SU-DHL-6 (cell line): ENCODE measurements around the gene ZNRF1.

Experiments used
- H2AFZ ChIP-seq: fragments of 200-600 bp; sonication (generic); 2 replicates; pipeline ENCODE4 v1.6.1; 2014; ENCODE audit warnings: low read depth, mild to moderate bottlenecking, moderate library complexity, mixed read lengths, antibody characterized with exemption, low read length; ENCODE audit not compliant: severe bottlenecking
- H3F3A ChIP-seq: fragments of 200-600 bp; shearing (Covaris generic); 2 replicates; pipeline ENCODE4 v1.6.0; 2016; ENCODE audit warnings: antibody characterized with exemption, mild to moderate bottlenecking; ENCODE audit not compliant: insufficient read depth
- H3K27ac ChIP-seq: fragments of 200-600 bp; sonication (generic); 2 replicates; pipeline ENCODE4 v1.5.1; 2016; ENCODE audit warnings: low read depth, mild to moderate bottlenecking, low read length, moderate library complexity, mixed read lengths
- H3K27me3 ChIP-seq: fragments of 200-600 bp; sonication (generic), shearing (Covaris generic); 2 replicates; pipeline ENCODE4 v1.6.0; 2014; ENCODE audit warnings: mild to moderate bottlenecking, low read length
- H3K36me3 ChIP-seq: fragments of 200-600 bp; sonication (generic); 2 replicates; pipeline ENCODE4 v1.6.1; 2014; ENCODE audit warnings: mild to moderate bottlenecking, low read length, mixed read lengths
- H3K4me2 ChIP-seq: fragments of 300-600, 200-600 bp; shearing (Covaris generic), sonication (generic); 2 replicates; pipeline ENCODE4 v1.6.0; 2014; ENCODE audit warnings: low read length, low read depth, mild to moderate bottlenecking; ENCODE audit not compliant: poor library complexity, severe bottlenecking
- H3K4me3 ChIP-seq: fragments of 200-600 bp; sonication (generic); 2 replicates; pipeline ENCODE4 v1.5.1; 2014; ENCODE audit warnings: antibody characterized with exemption, low read length, mild to moderate bottlenecking, mixed read lengths; ENCODE audit not compliant: insufficient read depth, poor library complexity, severe bottlenecking
- H3K79me2 ChIP-seq: fragments of 200-600 bp; sonication (generic); 2 replicates; pipeline ENCODE4 v1.6.1; 2014; ENCODE audit warnings: mild to moderate bottlenecking, low read length, moderate library complexity; ENCODE audit not compliant: insufficient read depth
- H3K9ac ChIP-seq: fragments of 200-600 bp; sonication (generic); 2 replicates; pipeline ENCODE4 v1.7.0; 2014; ENCODE audit warnings: mild to moderate bottlenecking, low read length
- H3K9me2 ChIP-seq: fragments of 200-600 bp; sonication (generic); replicated peaks from 2 replicates; pipeline ENCODE4 v1.6.1; 2014; ENCODE audit warnings: low read length; ENCODE audit not compliant: insufficient read depth
- H3K9me3 ChIP-seq: fragments of 200-600 bp; sonication (generic); 2 replicates; pipeline ENCODE4 v1.6.1; 2014; ENCODE audit warnings: low read length, mixed read lengths; ENCODE audit not compliant: insufficient read depth
- H4K20me1 ChIP-seq: fragments of 200-600 bp; sonication (generic); 2 replicates; pipeline ENCODE4 v1.6.1; 2014; ENCODE audit warnings: low read depth, mild to moderate bottlenecking, antibody characterized with exemption, low read length, moderate library complexity, mixed read lengths
- CTCF ChIP-seq: fragments of 200-600 bp; sonication (generic); IDR thresholded peaks from one replicate; pipeline ENCODE4 v1.5.1; 2017; ENCODE audit warnings: antibody characterized with exemption, mild to moderate bottlenecking, low read length, moderate library complexity; ENCODE audit not compliant: insufficient read depth, poor library complexity, severe bottlenecking
- EZH2phosphoT487 ChIP-seq: fragments of 200-600 bp; sonication (generic), shearing (Covaris generic); conservative IDR thresholded peaks from 2 replicates; pipeline ENCODE4 v1.6.1; 2018; ENCODE audit warnings: mild to moderate bottlenecking, antibody characterized with exemption, low read length, moderate library complexity, mixed read lengths

Gene ZNRF1

GRCh38 chr16:75152635-75153034, 153.8 kb downstream of the ZNRF1 start:
- H3K36me3 ChIP-seq, result peaks cover 37% of the 10 kb centered on the region

GRCh38 chr16:75160386-75160785, 161.6 kb downstream of the ZNRF1 start:
- Histone ChIP-seq H3K9me3 (no peaks in the 10 kb centered on the region), H3F3A (no peaks in the 10 kb centered on the region), H3K27me3 (no peaks in the 10 kb centered on the region), H4K20me1 (no peaks in the 10 kb centered on the region), H3K36me3 (peaks cover 21% of the 10 kb centered on the region), H3K4me2 (no peak overlapping the region), H2AFZ (no peak overlapping the region), H3K79me2 (peaks cover 57% of the 10 kb centered on the region), H3K9ac (no peak overlapping the region), H3K4me3 (no peak overlapping the region), H3K9me2 (no peaks in the 10 kb centered on the region), H3K27ac (peak overlapping the region; percentile 44)
- TF ChIP-seq CTCF, result no peak
- no peak for TF ChIP-seq EZH2phosphoT487

More at GRCh38 chr16:75152635-75153034, 153.8 kb downstream of the ZNRF1 start:
- Histone ChIP-seq H3F3A (no peaks in the 10 kb centered on the region), H3K9me2 (no peaks in the 10 kb centered on the region), H3K4me2 (no peak overlapping the region), H2AFZ (no peak overlapping the region), H3K27ac (no peak overlapping the region), H3K27me3 (no peaks in the 10 kb centered on the region), H3K9ac (no peak overlapping the region), H4K20me1 (no peaks in the 10 kb centered on the region), H3K79me2 (peaks cover 70% of the 10 kb centered on the region), H3K4me3 (no peak overlapping the region), H3K9me3 (peaks cover 20% of the 10 kb centered on the region; the same call in 1 of the 2 replicates)
- TF ChIP-seq CTCF, result no peak
- TF ChIP-seq EZH2phosphoT487, result no peak
